PC-9 (cell line): ENCODE measurements around the gene TMEM184C.

Source experiments
- CTCF ChIP-seq: fragments of 200-600 bp; sonication (generic); conservative IDR thresholded peaks from 2 replicates; pipeline ENCODE4 v1.6.1; 2017; ENCODE audit warnings: mixed run types, antibody characterized with exemption, mild to moderate bottlenecking, moderate library complexity
- EZH2 ChIP-seq: fragments of 200-600 bp; sonication (generic); IDR thresholded peaks from 2 replicates; pipeline ENCODE4 v1.8.0; 2017; ENCODE audit warnings: antibody characterized with exemption, low read depth

GRCh38 chr4:147683717-147684700 lies 66.8 kb downstream of the TMEM184C start, which contains the start of gene PRMT9:
- TF ChIP-seq CTCF (no peak), EZH2 (no peak)
